ENCODE data around the gene NRCAM.

- TF ChIP-seq POLR2AphosphoS5 (IDR thresholded peaks at IDR 0.05; ENCODE audit: insufficient read depth in 1 of 2, low read depth in 1 of 2) (no peak), POLR2A (IDR thresholded peaks at IDR 0.05) (no peak)
Observed at GRCh38 chr7:108137993-108138392, 318.2 kb downstream of the NRCAM start.

Data from vagina (tissue), 2 donors.